GM12878 (cell line): ENCODE data around the gene BICC1.

Source experiments
- CBFB ChIP-seq: IDR thresholded peaks from 2 replicates; pipeline ENCODE4 v1.6.1; 2016; ENCODE audit warnings: antibody characterized with exemption, low read depth
- CTCF ChIP-seq, 3 experiments: IDR thresholded peaks in 2 of 3; conservative IDR thresholded peaks in 1 of 3; 2 replicates each; pipeline ENCODE4 v1.5.1; 2011; ENCODE audit warnings: low read depth in 3 of 3, low read length in 3 of 3, mild to moderate bottlenecking in 3 of 3, control low read depth in 2 of 3, moderate library complexity in 2 of 3, inconsistent platforms in 1 of 3, mixed read lengths in 1 of 3; ENCODE audit not compliant: control insufficient read depth in 2 of 3, insufficient read depth in 1 of 3; ENCODE audit errors: extremely low read depth in 1 of 3
- GABPA ChIP-seq: IDR thresholded peaks from 2 replicates; pipeline ENCODE4 v1.6.1; 2014; ENCODE audit warnings: antibody characterized with exemption, low read depth, mild to moderate bottlenecking, inconsistent platforms
- RCOR1 ChIP-seq: conservative IDR thresholded peaks from 2 replicates; pipeline ENCODE4 v1.6.1; 2012; ENCODE audit warnings: low read depth, low read length, improper control_type of control experiment

- TF ChIP-seq GABPA (no peak), CTCF (IDR thresholded peaks at IDR 0.05 in 2 of 3, conservative IDR thresholded peaks at IDR 0.05 in 1 of 3; ENCODE audit: control insufficient read depth in 2 of 3, extremely low read depth in 1 of 3, insufficient read depth in 1 of 3, low read depth in 3 of 3, low read length in 3 of 3) (no peak), CBFB (no peak), RCOR1 (no peak)
Measured at GRCh38 chr10:58590152-58590840, 77.6 kb downstream of the BICC1 start.
